NCI-H1694 (cell line): Measurements from ENCODE around the gene GLRX3.
"Not testable (repeated sequence)": the region's sequence is repeated elsewhere in the genome, so short reads cannot be mapped to it uniquely, and the experiment has no call there.

Experiments used
- DNase-seq: peaks from one replicate; lab custom pipeline; 2025; lab: John Stamatoyannopoulos, UW

The GLRX3 gene

GRCh38 chr10:130189608-130190054, 53.4 kb downstream of the GLRX3 start:
- DNase-seq, result no peak

GRCh38 chr10:130190055-130190736, 54.0 kb downstream of the GLRX3 start:
- DNase-seq, result no peak

GRCh38 chr10:130190737-130191115, 54.5 kb downstream of the GLRX3 start:
- no peak for DNase-seq

- DNase-seq, result no peak
These were observed 55.2 kb downstream of the GLRX3 start for GRCh38 chr10:130191380-130191779.

- no peak for DNase-seq
These were observed 56.2 kb downstream of the GLRX3 start for GRCh38 chr10:130192276-130192848.

GRCh38 chr10:130193033-130193432, 56.8 kb downstream of the GLRX3 start:
- DNase-seq, result no peak

- no peak for DNase-seq
These were observed 57.5 kb downstream of the GLRX3 start for GRCh38 chr10:130193493-130194193.

- no peak for DNase-seq
These were observed 58.2 kb downstream of the GLRX3 start for GRCh38 chr10:130194194-130194990.

GRCh38 chr10:130194991-130195645, 58.9 kb downstream of the GLRX3 start:
- no peak for DNase-seq

- DNase-seq, result no peak
These were observed 59.6 kb downstream of the GLRX3 start for GRCh38 chr10:130195746-130196294.

- DNase-seq, result no peak
These were observed 60.6 kb downstream of the GLRX3 start for GRCh38 chr10:130196511-130197487.

GRCh38 chr10:130198651-130199050, 62.5 kb downstream of the GLRX3 start:
- no peak for DNase-seq

GRCh38 chr10:130200179-130201042, 64.2 kb downstream of the GLRX3 start:
- DNase-seq, result no peak

GRCh38 chr10:130201043-130201380, 64.8 kb downstream of the GLRX3 start:
- no peak for DNase-seq

- DNase-seq, result not testable (repeated sequence)
These were observed 66.0 kb downstream of the GLRX3 start for GRCh38 chr10:130202150-130202549.

GRCh38 chr10:130202984-130203621, 66.9 kb downstream of the GLRX3 start:
- DNase-seq, result no peak

GRCh38 chr10:130203626-130204025, 67.4 kb downstream of the GLRX3 start:
- DNase-seq, result no peak

GRCh38 chr10:130206216-130206737, 70.1 kb downstream of the GLRX3 start:
- no peak for DNase-seq

- no peak for DNase-seq
These were observed 71.0 kb downstream of the GLRX3 start for GRCh38 chr10:130207205-130207604.
